Measurements from ENCODE around the gene SNX18. TPM values are rescaled to one million over a fixed set of nuclear protein-coding genes. Genes with fewer than 3 reads are reported as not detected.
"Not testable (repeated sequence)": the region's sequence is repeated elsewhere in the genome, so short reads cannot be mapped to it uniquely, and the experiment has no call there.

SNX18 gene
- total RNA-seq, 1 experiment from 2014 or later, result 49.5 TPM

DNA sequence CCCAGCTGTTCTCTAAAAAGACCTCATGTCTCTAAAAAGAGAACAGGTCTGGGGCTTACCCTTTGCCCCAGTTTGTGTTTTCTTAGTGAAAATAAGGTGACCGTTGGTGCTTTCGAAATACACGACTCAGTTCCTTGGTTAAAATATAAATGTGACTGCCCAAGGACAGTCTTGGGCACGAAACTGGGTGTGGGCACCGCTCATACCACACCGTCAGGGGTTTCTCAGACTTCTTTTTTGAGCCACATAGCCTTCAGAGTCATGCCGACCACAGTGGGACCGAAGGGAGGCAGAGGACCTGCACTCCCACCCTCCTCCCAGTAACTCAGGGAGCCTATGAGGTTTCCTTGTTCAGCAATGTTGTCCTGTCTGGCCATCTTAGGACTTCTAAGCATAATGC, 6.5 kb downstream of the SNX18 start:
- no peaks in the 10 kb centered on the region for H3K27me3 ChIP-seq (replicated peaks)
- peaks cover 27% of the 10 kb centered on the region for H3K4me1 ChIP-seq (replicated peaks)
- peaks cover 68% of the 10 kb centered on the region for H3K36me3 ChIP-seq
- no peaks in the 10 kb centered on the region for H3K9me3 ChIP-seq (replicated peaks)
- H3K27ac ChIP-seq, result no peak overlapping the region
- no peak overlapping the region for H3K4me3 ChIP-seq
- no peak for DNase-seq (ENCODE audit: low read depth in 1 of 2, low spot score in 2 of 2)

DNA sequence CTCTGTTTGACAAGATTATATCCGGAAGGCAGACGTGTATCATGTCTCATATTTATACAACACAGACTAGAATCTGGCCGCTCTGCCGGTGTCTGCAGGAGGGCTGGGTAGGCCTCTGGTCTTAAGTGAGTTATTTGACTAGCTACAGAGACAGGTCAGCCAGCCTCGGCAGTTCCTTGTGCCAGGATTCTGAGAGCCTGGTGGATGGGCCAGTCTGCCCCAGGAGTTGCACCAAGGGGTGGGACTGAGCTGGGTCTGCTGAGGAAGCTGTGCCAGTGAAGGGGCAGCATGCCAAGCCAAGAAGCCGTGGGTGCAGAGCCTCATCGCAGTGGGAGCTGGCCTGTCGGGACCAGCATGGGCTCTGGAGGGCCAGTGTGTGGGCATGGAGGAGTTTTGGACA, 7.1 kb downstream of the SNX18 start:
- Histone ChIP-seq H3K9me3 (replicated peaks) (no peaks in the 10 kb centered on the region), H3K27ac (no peak overlapping the region), H3K27me3 (replicated peaks) (no peaks in the 10 kb centered on the region), H3K36me3 (peaks cover 62% of the 10 kb centered on the region), H3K4me1 (replicated peaks) (peaks cover 27% of the 10 kb centered on the region), H3K4me3 (no peak overlapping the region)
- DNase-seq (ENCODE audit: low read depth in 1 of 2, low spot score in 2 of 2), result no peak

DNA sequence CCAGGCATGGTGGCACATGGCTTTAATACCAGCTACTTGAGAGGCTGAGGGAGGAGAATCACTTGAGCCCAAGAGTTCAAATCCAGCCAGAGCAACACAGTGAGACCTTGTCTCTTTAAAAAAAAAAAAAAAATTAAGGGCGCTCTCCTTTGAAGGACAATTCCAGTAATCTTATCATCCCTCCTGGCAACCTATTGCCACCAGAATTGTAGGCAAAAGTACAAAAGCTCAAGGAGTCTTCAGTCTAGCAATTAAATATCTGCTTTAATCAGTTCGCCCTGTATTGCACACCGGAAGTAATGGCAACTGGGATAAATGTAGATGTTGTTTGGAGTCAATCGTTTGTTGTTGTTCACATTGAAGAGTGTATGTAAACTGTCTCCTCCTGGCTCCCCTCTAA, 7.7 kb downstream of the SNX18 start:
- no peaks in the 10 kb centered on the region for H3K9me3 ChIP-seq (replicated peaks)
- no peak for DNase-seq (ENCODE audit: low read depth in 1 of 2, low spot score in 2 of 2)
- H3K27ac ChIP-seq, result no peak overlapping the region
- H3K27me3 ChIP-seq (replicated peaks), result no peaks in the 10 kb centered on the region
- H3K36me3 ChIP-seq, result peaks cover 59% of the 10 kb centered on the region
- H3K4me3 ChIP-seq, result no peak overlapping the region
- H3K4me1 ChIP-seq (replicated peaks), result peaks cover 27% of the 10 kb centered on the region

DNA sequence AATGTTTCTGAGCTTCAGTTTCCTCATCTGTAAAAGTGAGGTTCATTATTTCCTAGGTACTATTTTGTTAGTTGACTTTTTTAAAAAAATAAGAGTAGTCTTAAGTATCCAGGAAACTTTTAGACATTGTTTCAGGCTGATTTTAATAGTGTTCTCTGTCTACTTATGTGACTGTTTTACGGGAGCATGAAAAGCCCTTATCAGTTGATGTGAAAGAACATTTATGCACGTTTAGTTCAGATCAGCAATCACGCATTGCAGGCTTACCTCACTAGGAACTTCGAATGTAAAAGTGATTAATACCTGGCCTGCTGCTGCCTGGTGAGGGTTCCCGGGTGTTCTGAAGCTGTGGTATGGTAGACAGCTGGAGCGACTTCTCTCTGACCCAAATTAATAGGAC, 8.1 kb downstream of the SNX18 start:
- no peaks in the 10 kb centered on the region for H3K9me3 ChIP-seq (replicated peaks)
- DNase-seq (ENCODE audit: low read depth in 1 of 2, low spot score in 2 of 2), result no peak
- no peaks in the 10 kb centered on the region for H3K27me3 ChIP-seq (replicated peaks)
- no peak overlapping the region for H3K27ac ChIP-seq
- peaks cover 25% of the 10 kb centered on the region for H3K4me1 ChIP-seq (replicated peaks)
- H3K36me3 ChIP-seq, result peaks cover 55% of the 10 kb centered on the region
- no peak overlapping the region for H3K4me3 ChIP-seq

DNA sequence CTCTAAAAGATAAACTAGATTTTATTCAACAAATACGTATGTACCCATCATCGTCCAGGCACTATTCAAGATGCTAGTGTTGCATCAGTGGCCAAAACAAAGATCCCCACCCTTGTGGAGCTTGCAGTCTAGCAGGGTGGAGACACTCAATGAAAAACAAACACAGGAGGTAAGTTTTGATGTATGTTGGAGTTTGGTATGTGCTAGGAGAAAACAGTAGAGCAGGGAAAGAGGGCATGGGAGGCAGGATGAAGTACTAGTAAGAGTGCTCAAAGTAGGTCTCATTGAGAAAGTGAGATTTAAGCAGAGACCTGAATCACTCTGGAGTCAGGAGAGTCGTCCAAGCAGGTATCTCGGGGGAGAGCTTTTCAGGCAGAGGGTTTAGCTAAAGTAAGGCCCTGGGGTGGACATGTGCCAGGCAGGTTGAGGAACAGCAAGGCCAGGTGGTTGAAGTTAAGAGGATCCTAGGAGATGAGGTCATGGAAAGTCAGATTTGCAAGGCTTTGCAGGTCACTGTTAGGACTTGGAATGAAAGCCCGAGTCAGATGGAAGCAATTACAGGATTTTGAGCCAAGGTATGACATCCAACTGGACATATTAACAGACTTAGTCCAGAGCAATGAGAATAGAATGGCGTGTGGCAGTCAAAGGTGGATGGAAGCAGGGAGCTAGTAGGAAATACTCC, 9.2 kb downstream of the SNX18 start:
- Histone ChIP-seq H3K36me3 (peaks cover 52% of the 10 kb centered on the region), H3K9me3 (replicated peaks) (no peaks in the 10 kb centered on the region), H3K4me3 (no peak overlapping the region), H3K27me3 (replicated peaks) (no peaks in the 10 kb centered on the region), H3K4me1 (replicated peaks) (peaks cover 25% of the 10 kb centered on the region), H3K27ac (no peak overlapping the region)
- no peak for DNase-seq (ENCODE audit: low read depth in 1 of 2, low spot score in 2 of 2)

DNA sequence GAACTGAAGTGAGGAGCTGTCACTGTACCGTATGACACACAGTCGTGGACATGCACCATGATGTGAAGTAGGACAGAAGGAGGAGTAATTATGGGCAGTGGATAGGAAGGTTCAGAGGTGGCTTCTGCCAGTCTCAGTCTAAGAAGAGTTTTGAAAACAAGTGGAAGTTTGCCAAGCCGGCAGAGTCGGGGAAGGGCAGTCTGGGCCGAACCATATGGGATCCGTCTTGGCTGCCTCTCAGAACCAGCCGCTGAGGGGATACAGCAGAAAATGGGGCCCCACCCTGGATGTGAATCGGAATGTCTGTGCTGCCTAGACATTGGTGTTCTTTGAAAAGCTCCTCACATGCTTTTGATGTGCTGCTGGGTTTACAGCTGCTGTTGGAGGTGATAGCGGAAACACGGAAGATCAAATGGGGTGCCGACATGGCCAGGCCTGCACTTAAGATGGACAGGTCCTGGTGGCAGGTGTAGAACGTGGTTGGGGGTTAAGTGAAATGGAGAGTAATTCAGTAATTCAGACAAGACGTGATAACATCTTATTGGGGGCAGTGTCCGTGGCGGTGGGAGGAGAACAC, 11.2 kb downstream of the SNX18 start:
- Histone ChIP-seq H3K36me3 (peaks cover 36% of the 10 kb centered on the region), H3K4me1 (replicated peaks) (peaks cover 21% of the 10 kb centered on the region), H3K9me3 (replicated peaks) (no peaks in the 10 kb centered on the region), H3K4me3 (no peak overlapping the region), H3K27me3 (replicated peaks) (no peaks in the 10 kb centered on the region), H3K27ac (no peak overlapping the region)
- DNase-seq (ENCODE audit: low read depth in 1 of 2, low spot score in 2 of 2), result no peak

DNA sequence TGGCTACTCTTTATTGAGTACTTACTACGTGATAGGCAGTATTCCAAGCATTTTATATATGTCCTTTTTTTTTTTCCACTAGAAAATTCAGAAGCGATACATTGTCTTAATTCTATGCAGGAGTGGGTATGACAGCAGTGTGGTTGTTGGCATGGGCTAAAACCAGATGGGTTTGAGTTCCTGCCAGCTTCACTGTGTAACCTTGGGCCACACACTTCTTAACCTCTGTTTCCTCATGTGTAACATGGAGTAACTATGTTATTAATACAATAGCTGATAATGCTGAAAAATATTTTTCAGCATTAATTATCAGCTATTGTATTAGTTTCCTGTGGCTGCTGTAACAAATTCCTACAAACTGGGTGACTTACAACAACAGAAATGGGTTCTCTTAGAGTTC, 12.0 kb downstream of the SNX18 start:
- peaks cover 17% of the 10 kb centered on the region for H3K4me1 ChIP-seq (replicated peaks)
- no peaks in the 10 kb centered on the region for H3K9me3 ChIP-seq (replicated peaks)
- H3K27me3 ChIP-seq (replicated peaks), result no peaks in the 10 kb centered on the region
- H3K36me3 ChIP-seq, result peaks cover 30% of the 10 kb centered on the region
- no peak for DNase-seq (ENCODE audit: low read depth in 1 of 2, low spot score in 2 of 2)
- H3K27ac ChIP-seq, result no peak overlapping the region
- H3K4me3 ChIP-seq, result no peak overlapping the region

DNA sequence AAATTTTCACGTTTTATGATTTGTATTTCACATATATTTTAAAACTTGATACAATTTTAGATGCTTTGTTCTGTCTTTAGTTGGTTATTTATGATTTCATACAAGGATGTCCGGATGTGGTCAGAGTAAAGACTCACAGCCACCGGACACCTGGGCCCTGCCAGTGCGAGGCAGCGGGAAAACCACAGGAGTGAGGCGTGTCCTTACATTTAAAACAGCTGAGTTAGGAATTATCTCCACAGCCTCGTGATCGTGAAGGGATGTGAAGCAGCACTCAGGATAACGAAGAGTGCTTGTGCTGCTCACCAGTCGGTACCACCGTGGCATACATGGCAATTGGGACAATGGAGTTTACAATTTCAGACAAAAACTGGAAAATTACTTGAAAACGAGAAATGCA, 14.0 kb downstream of the SNX18 start:
- Histone ChIP-seq H3K36me3 (peaks cover 21% of the 10 kb centered on the region), H3K9me3 (replicated peaks) (no peaks in the 10 kb centered on the region), H3K4me3 (no peak overlapping the region), H3K27ac (no peak overlapping the region), H3K27me3 (replicated peaks) (no peaks in the 10 kb centered on the region), H3K4me1 (replicated peaks) (peaks cover 17% of the 10 kb centered on the region)
- no peak for DNase-seq (ENCODE audit: low read depth in 1 of 2, low spot score in 2 of 2)

DNA sequence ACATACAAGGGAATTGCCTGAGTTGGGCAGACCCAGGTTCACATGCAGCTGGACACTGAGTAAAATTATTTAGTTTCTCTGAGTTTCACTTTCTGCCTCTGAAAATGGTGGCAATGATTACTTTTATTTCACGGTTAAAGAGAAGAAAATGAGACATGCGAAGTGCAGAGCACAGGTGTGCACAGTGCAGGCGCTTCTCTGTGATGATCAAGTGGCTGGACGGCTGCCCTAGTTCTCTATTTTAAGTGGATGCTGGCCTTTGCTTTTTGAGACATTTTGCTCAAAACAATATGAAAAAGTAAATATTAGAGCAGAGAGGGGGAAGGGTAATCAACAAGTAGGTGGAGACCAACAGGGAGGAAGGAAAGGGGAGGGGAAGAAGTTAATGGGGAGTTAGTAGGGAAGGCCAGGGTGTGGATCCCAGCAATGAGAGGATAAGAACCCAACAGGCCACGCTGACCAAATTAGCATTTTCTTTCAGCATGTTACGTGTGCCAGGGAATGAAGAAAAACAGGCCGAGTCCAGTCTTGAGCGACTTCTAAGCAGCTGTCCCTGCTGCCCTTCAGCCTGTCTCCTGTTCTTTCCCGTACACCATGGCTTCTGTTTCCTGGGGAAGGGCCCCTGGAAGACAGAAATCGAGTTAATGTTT, 16.1 kb downstream of the SNX18 start:
- Histone ChIP-seq H3K27ac (no peak overlapping the region), H3K4me3 (no peak overlapping the region), H3K36me3 (peaks cover 15% of the 10 kb centered on the region), H3K9me3 (replicated peaks) (no peaks in the 10 kb centered on the region), H3K27me3 (replicated peaks) (no peaks in the 10 kb centered on the region), H3K4me1 (replicated peaks) (peaks cover 20% of the 10 kb centered on the region)
- no peak for DNase-seq (ENCODE audit: low read depth in 1 of 2, low spot score in 2 of 2)

DNA sequence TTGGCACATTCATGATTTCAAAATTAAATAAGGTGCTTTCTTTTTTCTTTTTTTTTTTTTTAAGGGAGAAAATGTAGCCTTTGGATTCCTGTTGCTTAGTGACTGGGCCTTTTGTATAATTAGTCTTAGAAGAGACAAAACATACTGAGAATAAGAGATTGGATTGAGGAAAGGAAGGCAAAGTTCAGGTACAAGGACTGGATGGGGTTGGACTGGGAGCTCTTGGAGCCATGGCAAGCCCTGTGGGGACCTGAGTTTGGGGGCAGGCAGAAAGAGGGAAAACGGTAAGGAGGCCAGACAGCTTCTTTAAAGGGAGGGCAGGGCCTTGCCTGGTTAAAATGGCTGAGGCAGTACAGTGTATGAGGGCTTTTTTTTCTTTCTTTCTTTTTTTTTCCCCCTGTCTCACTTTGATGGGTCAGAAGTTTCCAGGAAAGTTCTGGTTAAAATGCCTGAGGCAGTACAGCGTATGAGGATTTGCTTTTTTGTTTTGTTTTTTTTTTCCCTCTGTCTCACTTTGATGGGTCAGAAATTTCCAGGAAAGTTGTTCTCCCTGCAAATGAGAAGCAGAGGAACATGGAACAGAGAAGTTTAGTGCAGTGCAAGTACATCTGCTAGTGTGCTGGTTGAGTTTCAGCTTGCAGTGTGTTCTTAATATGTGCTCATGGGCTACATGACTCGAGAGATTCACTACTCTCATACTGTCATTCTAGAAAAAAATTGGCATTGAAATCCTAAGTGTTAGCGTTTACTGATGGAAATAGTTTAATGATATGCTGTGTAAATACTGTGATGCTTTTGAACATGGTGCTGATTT, 16.8 kb downstream of the SNX18 start:
- DNase-seq (ENCODE audit: low read depth in 1 of 2, low spot score in 2 of 2), result no peak
- Histone ChIP-seq H3K9me3 (replicated peaks) (no peaks in the 10 kb centered on the region), H3K27ac (no peak overlapping the region), H3K36me3 (peaks cover 15% of the 10 kb centered on the region), H3K4me3 (no peak overlapping the region), H3K27me3 (replicated peaks) (no peaks in the 10 kb centered on the region), H3K4me1 (replicated peaks) (peaks cover 20% of the 10 kb centered on the region)

DNA sequence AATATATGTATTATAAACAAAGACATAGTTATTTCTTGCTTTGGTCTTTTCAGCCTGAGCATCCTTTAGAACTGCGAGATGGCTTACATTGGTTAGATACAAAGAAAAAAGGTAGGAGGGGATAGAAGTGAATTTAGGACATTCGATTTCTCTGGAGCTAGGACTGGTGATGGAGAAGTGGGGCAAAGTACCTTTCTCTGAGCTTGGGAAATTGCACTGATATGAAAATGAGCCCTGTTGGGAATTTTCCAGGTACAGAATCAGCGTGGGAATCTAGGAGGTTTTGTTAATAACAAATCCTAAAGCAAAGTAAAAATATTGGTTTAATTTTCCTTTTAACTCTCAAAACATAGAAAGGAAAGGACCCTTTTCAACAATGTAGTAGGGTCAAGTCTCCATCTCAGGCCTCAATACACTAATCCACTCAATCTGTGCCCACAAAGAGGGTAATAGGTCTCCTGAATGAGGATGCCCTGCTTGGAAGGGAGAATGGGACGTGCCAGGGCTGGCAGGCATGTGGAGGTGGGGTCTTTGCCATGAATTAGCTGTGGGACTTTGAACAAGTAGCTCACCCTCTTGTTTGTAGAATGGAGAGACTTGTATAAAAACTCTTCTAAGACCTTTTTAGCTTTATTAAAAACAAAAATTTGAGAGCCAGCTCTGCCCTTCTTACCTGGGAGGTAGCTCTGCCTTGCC, 17.7 kb downstream of the SNX18 start:
- peaks cover 20% of the 10 kb centered on the region for H3K4me1 ChIP-seq (replicated peaks)

DNA sequence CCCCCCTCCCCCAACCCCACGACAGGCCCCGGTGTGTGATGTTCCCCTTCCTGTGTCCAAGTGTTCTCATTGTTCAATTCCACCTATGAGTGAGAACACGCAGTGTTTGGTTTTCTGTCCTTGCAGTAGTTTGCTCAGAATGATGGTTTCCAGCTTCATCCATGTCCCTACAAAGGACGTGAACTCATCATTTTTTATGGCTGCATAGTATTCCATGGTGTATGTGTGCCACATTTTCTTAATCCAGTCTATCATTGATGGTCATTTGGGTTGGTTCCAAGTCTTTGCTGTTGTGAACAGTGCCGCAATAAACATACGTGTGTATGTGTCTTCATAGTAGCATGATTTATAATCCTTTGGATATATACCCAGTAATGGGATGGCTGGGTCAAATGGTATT, 18.8 kb downstream of the SNX18 start:
- peaks cover 14% of the 10 kb centered on the region for H3K36me3 ChIP-seq
- H3K27ac ChIP-seq; H3K9me3 ChIP-seq (replicated peaks); DNase-seq (ENCODE audit: low read depth in 1 of 2, low spot score in 2 of 2); H3K27me3 ChIP-seq (replicated peaks); H3K4me3 ChIP-seq: not testable (repeated sequence)
- H3K4me1 ChIP-seq (replicated peaks), result peaks cover 12% of the 10 kb centered on the region

More for the DNA sequence above, 17.7 kb downstream of the SNX18 start:
- Histone ChIP-seq H3K4me3 (no peak overlapping the region), H3K9me3 (replicated peaks) (no peaks in the 10 kb centered on the region), H3K36me3 (peaks cover 15% of the 10 kb centered on the region), H3K27me3 (replicated peaks) (no peaks in the 10 kb centered on the region), H3K27ac (no peak overlapping the region)
- no peak for DNase-seq (ENCODE audit: low read depth in 1 of 2, low spot score in 2 of 2)

DNA sequence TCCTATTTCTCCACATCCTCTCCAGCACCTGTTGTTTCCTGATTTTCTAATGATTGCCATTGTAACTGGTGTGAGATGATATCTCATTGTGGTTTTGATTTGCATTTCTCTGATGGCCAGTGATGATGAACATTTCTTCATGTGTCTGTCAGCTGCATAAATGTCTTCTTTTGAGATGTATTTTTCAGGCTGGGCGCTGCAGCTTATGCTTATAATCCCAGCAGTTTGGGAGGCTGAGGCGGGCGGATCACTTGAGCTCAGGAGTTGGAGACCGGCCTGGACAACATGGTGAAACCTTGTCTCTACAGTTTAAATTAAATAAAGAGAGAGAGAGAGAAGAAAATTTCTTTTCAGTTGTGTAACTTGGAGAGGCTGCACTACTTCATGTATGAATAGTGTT, 19.3 kb downstream of the SNX18 start:
- not testable (repeated sequence) for DNase-seq (ENCODE audit: low read depth in 1 of 2, low spot score in 2 of 2); H3K27me3 ChIP-seq (replicated peaks); H3K27ac ChIP-seq; H3K9me3 ChIP-seq (replicated peaks); H3K4me1 ChIP-seq (replicated peaks); H3K4me3 ChIP-seq
- H3K36me3 ChIP-seq, result peaks cover 10% of the 10 kb centered on the region
